Daoy (cell line): ENCODE measurements around the gene NOTCH4. TPM values are rescaled to one million over a fixed set of nuclear protein-coding genes. Genes with fewer than 3 reads are reported as not detected.

Experiments used
- total RNA-seq: library from RNA; depleted of rRNA; stranded (reverse); fragments of >200 nt; shearing (Covaris generic); gene quantifications from 2 replicates; pipeline ENCODE4 v1.2.3, GENCODE V29; 2014; rRNA removed

The NOTCH4 gene
- total RNA-seq, 1 experiment from 2014 or later, result 2.3 TPM

Other genes with a start within 250 kb of the NOTCH4 start
- 0.27 and 3.2 TPM in 2 replicates for gene C4A, start 242.0 kb downstream of the NOTCH4 start, total RNA-seq
- 0.30 and 3.7 TPM in 2 replicates for gene C4B, start 209.3 kb downstream of the NOTCH4 start, total RNA-seq
- not detected in 2 replicates for gene CYP21A2, start 185.7 kb downstream of the NOTCH4 start, total RNA-seq
- gene TNXB, start 114.7 kb downstream of the NOTCH4 start, total RNA-seq, result 0.11 and 0.24 TPM in 2 replicates
- 16.6 and 17.7 TPM in 2 replicates for gene ATF6B, start 95.8 kb downstream of the NOTCH4 start, total RNA-seq
- 12.7 and 20.2 TPM in 2 replicates for gene FKBPL, start 93.8 kb downstream of the NOTCH4 start, total RNA-seq
- not detected in 2 replicates for gene PRRT1, start 72.1 kb downstream of the NOTCH4 start, total RNA-seq
- 29.4 and 145 TPM in 2 replicates for gene PPT2, start 69.9 kb downstream of the NOTCH4 start, total RNA-seq
- 0.21 and 2.2 TPM in 2 replicates for gene EGFL8, start 59.5 kb downstream of the NOTCH4 start, total RNA-seq
- gene AGPAT1, start 48.0 kb downstream of the NOTCH4 start, total RNA-seq, result 37.4 and 42.6 TPM in 2 replicates
- gene RNF5, start 45.7 kb downstream of the NOTCH4 start, total RNA-seq, result 70.4 and 80.2 TPM in 2 replicates
- gene AGER, start 39.8 kb downstream of the NOTCH4 start, total RNA-seq, result 0.60 and 1.1 TPM in 2 replicates
- 31.7 and 45.4 TPM in 2 replicates for gene PBX2, start 33.9 kb downstream of the NOTCH4 start, total RNA-seq
- gene GPSM3, start 31.4 kb downstream of the NOTCH4 start, total RNA-seq, result 2.2 and 6.6 TPM in 2 replicates
- gene TSBP1, start 147.8 kb upstream of the NOTCH4 start, total RNA-seq, result not detected in 2 replicates
- not detected in 2 replicates for gene BTNL2, start 183.1 kb upstream of the NOTCH4 start, total RNA-seq
- 0.46 and 2.2 TPM in 2 replicates for gene HLA-DRA, start 215.8 kb upstream of the NOTCH4 start, total RNA-seq